AG10803 (cell line): ENCODE results near the gene SEC31A.

Source experiments
- DNase-seq: peaks from one replicate; pipeline ENCODE4 v3.0.0; 2010; ENCODE audit warnings: low read depth
- H3K4me3 ChIP-seq: 2 replicates; pipeline ENCODE4 v1.5.1; 2011; ENCODE audit warnings: mild to moderate bottlenecking, low read length, control low read depth
- CTCF ChIP-seq: conservative IDR thresholded peaks from 2 replicates; pipeline ENCODE4 v1.5.1; 2011; ENCODE audit warnings: mild to moderate bottlenecking, low read length, control low read depth, inconsistent platforms

SEC31A gene

GRCh38 chr4:82811392-82811791 is 79.6 kb downstream of the SEC31A start:
- H3K4me3 ChIP-seq, result no peak overlapping the region
- no peak for DNase-seq
- no peak for TF ChIP-seq CTCF

GRCh38 chr4:82810176-82810575 is 80.8 kb downstream of the SEC31A start:
- H3K4me3 ChIP-seq, result no peak overlapping the region
- TF ChIP-seq CTCF, result no peak
- DNase-seq, result no peak

DNA sequence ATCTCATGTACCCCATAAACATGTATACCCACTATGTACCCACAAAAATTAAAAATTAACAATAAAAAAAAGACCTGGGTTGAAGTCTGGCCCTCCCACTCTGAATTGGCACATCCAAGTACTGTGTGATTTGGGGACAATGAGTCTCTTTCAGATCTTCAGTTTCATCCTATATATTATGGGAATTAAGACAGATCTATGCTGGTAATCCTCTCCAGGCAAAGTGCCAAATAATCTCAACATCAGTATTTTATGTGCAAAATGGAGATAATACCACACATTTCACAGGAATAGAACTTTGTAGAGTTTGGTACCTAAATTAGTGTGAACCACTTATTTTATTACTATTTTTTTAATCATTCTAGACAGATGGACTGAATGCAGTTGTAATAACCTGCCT is 81.3 kb downstream of the SEC31A start:
- no peak overlapping the region for H3K4me3 ChIP-seq
- no peak for TF ChIP-seq CTCF
- no peak for DNase-seq

GRCh38 chr4:82803746-82804145 is 87.2 kb downstream of the SEC31A start:
- DNase-seq, result no peak
- TF ChIP-seq CTCF, result no peak
- H3K4me3 ChIP-seq, result no peak overlapping the region

DNA sequence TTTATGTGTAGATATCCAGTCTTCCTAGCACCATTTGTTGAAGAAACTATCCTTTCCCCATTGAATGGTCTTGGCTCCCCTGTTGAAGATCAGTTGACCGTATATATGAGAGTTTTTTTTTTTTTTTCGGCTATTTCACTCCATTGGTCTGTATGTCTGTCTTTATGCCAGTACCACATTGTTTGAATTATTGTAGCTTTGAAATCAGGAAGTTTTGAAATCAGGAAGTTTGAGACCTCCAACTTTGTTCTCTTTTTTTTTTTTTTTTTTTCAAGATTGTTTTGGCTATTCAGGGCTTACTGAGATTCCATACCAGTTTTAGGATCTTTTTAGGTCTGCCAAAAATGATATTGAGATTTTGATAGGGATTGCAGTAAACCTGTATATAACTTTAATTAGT is 88.0 kb downstream of the SEC31A start:
- H3K4me3 ChIP-seq, result no peak overlapping the region
- no peak for TF ChIP-seq CTCF
- DNase-seq, result no peak

DNA sequence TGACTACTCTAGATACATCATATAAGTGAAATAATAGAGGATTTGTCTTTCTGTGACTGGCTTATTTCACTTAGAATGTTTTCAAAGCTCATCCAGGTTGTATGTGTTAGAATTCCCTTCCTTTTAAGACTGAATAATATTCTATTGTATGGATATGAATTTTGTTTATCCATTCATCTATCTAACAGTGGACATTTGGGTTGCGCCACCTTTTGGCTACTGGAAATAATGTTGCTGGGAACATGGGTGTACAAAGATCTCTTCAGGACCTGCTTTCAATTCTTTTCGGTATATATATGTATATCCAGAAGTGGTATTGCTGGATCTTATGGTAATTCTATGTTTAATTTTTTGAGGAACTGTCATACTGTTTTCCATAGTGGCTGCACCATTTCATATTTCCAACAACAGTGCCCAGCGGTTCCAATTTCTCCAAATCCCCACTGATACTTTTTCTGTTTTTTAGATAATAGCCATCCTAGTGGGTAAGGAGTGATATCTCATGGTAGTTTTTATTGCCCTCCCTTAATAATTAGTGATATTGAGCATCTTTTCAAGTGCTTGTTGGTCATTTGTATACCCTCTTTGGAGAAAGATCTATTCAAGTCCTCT is 88.9 kb downstream of the SEC31A start:
- no peak overlapping the region for H3K4me3 ChIP-seq
- TF ChIP-seq CTCF, result peak; percentile 61
- peak; percentile 36 for DNase-seq

DNA sequence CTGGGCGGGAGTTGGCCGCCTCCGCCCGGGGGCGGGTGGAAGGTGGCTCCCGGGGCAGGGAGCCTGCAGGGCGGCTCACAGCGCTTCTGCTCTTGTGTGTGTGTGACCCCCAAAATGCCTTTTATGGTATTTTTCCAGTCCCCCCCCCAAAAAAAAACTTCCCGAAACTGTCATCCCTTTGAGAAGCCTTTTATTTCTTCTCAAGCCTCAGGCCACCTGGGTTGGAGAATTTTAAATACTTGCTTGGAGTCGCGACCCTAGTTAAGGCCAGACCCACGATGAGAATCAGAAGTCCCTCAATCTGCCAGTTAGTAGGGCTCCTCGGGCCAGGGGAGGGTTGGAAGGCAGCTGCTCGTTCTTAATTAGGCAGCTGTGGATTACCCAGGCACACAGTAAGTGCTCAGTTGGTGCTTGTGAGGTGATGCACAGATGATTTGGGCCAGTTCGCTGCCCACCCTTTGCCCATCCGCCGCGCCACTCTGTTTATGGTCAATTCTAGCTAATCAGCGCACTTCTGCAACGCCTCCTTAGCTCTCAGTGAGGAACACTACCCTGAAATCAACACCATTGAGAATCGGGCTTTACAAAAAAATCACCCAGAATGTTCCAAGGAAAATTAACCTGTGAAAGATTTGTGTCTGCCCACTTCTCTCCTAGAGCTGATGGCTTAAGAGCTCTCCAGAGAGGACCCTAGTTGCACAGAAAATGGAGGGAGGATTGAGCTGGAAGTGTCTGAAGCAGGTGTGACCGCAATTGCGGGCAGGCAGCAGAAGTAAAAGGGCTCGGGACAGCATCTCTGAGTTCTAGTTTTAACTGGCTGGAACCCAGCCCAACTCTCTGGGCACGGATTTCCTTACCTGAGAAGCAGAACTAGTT is 91.7 kb downstream of the SEC31A start:
- no peak for DNase-seq
- TF ChIP-seq CTCF, result no peak
- H3K4me3 ChIP-seq, result peak overlapping the region; percentile 77
